HCT116 (cell line): ENCODE measurements around the gene FGF1. TPM values are rescaled to one million over a fixed set of nuclear protein-coding genes. Genes with fewer than 3 reads are reported as not detected.

Source experiments
- ATAC-seq: fragments of 200-7000 bp; cut with Tn5 transposase; 2 replicates; pipeline ENCODE4 v1.9.1; 2020; ENCODE audit warnings: mild to moderate bottlenecking, moderate library complexity
- BruUV-seq: library from RNA; stranded (reverse); fragments of 400-500 nt; replicated peaks from 2 replicates; lab custom pipeline; 2021; lab: Mats Ljungman, UMichigan
- CTCF ChIA-PET: fragments of 300-600 bp; sonication (Branson Sonifier 250); formaldehyde crosslinking; loops from one replicate; lab custom pipeline; 2021; ENCODE audit warnings: antibody characterized with exemption; lab: Charles Lee
- POLR2A ChIA-PET: fragments of 300-600, 350-600 bp; sonication (Branson Sonifier 250); formaldehyde crosslinking; loops from one replicate; lab custom pipeline; 2021; ENCODE audit warnings: antibody characterized with exemption; lab: Charles Lee
- RAD21 ChIA-PET, 2 experiments: fragments of 300-600 bp; sonication (Branson Sonifier 250); formaldehyde crosslinking; loops; one replicate each; lab custom pipeline; 2023; ENCODE audit warnings: low total read pairs in 2 of 2; ENCODE audit not compliant: uncharacterized antibody in 2 of 2, unreplicated experiment in 2 of 2, low non-redundant PET in 1 of 2; lab: Charles Lee
- DNase-seq: peaks from one replicate; pipeline ENCODE4 v3.0.0-alpha.2; 2010; ENCODE audit warnings: low read depth, low spot score
- H2AFZ ChIP-seq: fragments of 200-600 bp; shearing (Covaris generic), sonication (generic); 2 replicates; pipeline ENCODE4 v1.6.1; 2017; ENCODE audit warnings: low read depth, mixed run types, mixed read lengths, antibody characterized with exemption, low read length; ENCODE audit not compliant: poor library complexity, severe bottlenecking
- H3K27ac ChIP-seq: 2 replicates; pipeline ENCODE4 v1.5.1; 2012; ENCODE audit warnings: low read depth, low read length
- H3K27me3 ChIP-seq: fragments of 200-600 bp; sonication (generic); 2 replicates; pipeline ENCODE4 v1.6.1; 2016; ENCODE audit warnings: mixed run types, low read length, mixed read lengths; ENCODE audit not compliant: insufficient read depth
- H3K36me3 ChIP-seq, 2 experiments: fragments of 200-500 bp in 1 of 2; fragments of 200-600 bp in 1 of 2; sonication (Bioruptor generic) in 1 of 2; sonication (generic) in 1 of 2; 2 replicates each; pipeline versions ENCODE4 v1.5.1 to v1.6.1; 2014 to 2016; ENCODE audit warnings: low read length in 2 of 2, inconsistent platforms in 1 of 2, mixed read lengths in 1 of 2, mixed run types in 1 of 2; ENCODE audit not compliant: insufficient read depth in 2 of 2, control insufficient read depth in 1 of 2
- H3K4me1 ChIP-seq, 2 experiments: fragments of 200-600 bp in 1 of 2; sonication (generic) in 1 of 2; 2 replicates each; pipeline versions ENCODE4 v1.5.1 to v1.6.1; 2012 to 2017; ENCODE audit warnings: low read length in 2 of 2, inconsistent platforms in 1 of 2, mild to moderate bottlenecking in 1 of 2, mixed read lengths in 1 of 2, mixed run types in 1 of 2, moderate library complexity in 1 of 2; ENCODE audit not compliant: insufficient read depth in 2 of 2, control insufficient read depth in 1 of 2
- H3K4me2 ChIP-seq: fragments of 200-600 bp; sonication (generic); 2 replicates; pipeline ENCODE4 v1.6.1; 2017; ENCODE audit warnings: mixed run types, low read length, mixed read lengths
- H3K4me3 ChIP-seq, 2 experiments: fragments of 200-600 bp in 1 of 2; sonication (generic) in 1 of 2; replicated peaks in 1 of 2; 2 replicates each; pipeline ENCODE4 v1.5.1; 2011 to 2016; ENCODE audit warnings: low read length in 2 of 2, control low read depth in 1 of 2, low read depth in 1 of 2, mild to moderate bottlenecking in 1 of 2, mixed read lengths in 1 of 2, mixed run types in 1 of 2
- H3K79me2 ChIP-seq: fragments of 200-600 bp; sonication (generic); 2 replicates; pipeline ENCODE4 v1.6.1; 2017; ENCODE audit warnings: mild to moderate bottlenecking, mixed run types, low read length, moderate library complexity, mixed read lengths; ENCODE audit not compliant: insufficient read depth
- H3K9ac ChIP-seq: fragments of 200-600 bp; sonication (generic); 2 replicates; pipeline ENCODE4 v1.6.1; 2016; ENCODE audit warnings: low read length, mixed read lengths
- H3K9me2 ChIP-seq: fragments of 200-600 bp; sonication (generic), shearing (Covaris generic); 2 replicates; pipeline ENCODE4 v1.6.1; 2017; ENCODE audit warnings: mixed run types, mild to moderate bottlenecking, moderate library complexity; ENCODE audit not compliant: insufficient read depth
- H3K9me3 ChIP-seq, 2 experiments: fragments of 200-500 bp in 1 of 2; fragments of 200-600 bp in 1 of 2; sonication (Bioruptor generic) in 1 of 2; sonication (generic) in 1 of 2; 2 replicates each; pipeline ENCODE4 v1.6.1; 2014 to 2017; ENCODE audit warnings: low read length in 2 of 2, mixed read lengths in 2 of 2, inconsistent platforms in 1 of 2, low read depth in 1 of 2, mild to moderate bottlenecking in 1 of 2, mixed run types in 1 of 2, moderate library complexity in 1 of 2; ENCODE audit not compliant: control insufficient read depth in 1 of 2, insufficient read depth in 1 of 2
- H4K20me1 ChIP-seq: fragments of 200-600 bp; sonication (generic), shearing (Covaris generic); 2 replicates; pipeline ENCODE4 v1.6.1; 2017; ENCODE audit warnings: mixed run types, mild to moderate bottlenecking, moderate library complexity; ENCODE audit not compliant: insufficient read depth
- CBX3 ChIP-seq: IDR thresholded peaks from 2 replicates; pipeline ENCODE4 v1.6.1; 2012; ENCODE audit warnings: low read depth
- CTCF ChIP-seq, 3 experiments: fragments of 200-600 bp in 1 of 3; sonication (generic) in 1 of 3; IDR thresholded peaks in 2 of 3; conservative IDR thresholded peaks in 1 of 3; 2 replicates each; pipeline ENCODE4 v1.5.1; 2012 to 2017; ENCODE audit warnings: low read depth in 2 of 3, low read length in 2 of 3, antibody characterized with exemption in 1 of 3, borderline replicate concordance in 1 of 3, control low read depth in 1 of 3, mild to moderate bottlenecking in 1 of 3, mixed read lengths in 1 of 3, mixed run types in 1 of 3, moderate library complexity in 1 of 3; ENCODE audit not compliant: insufficient read depth in 1 of 3
- ELF1 ChIP-seq: IDR thresholded peaks from 2 replicates; pipeline ENCODE4 v1.6.1; 2012; ENCODE audit warnings: low read depth, borderline replicate concordance
- POLR2AphosphoS5 ChIP-seq: IDR thresholded peaks from 2 replicates; pipeline ENCODE4 v1.6.1; 2011; ENCODE audit warnings: mild to moderate bottlenecking, low read depth, low read length, moderate library complexity
- RAD21 ChIP-seq: IDR thresholded peaks from 2 replicates; pipeline ENCODE4 v1.6.1; 2012; ENCODE audit warnings: low read depth, mild to moderate bottlenecking
- SP1 ChIP-seq: IDR thresholded peaks from 2 replicates; pipeline ENCODE4 v1.6.1; 2012; ENCODE audit warnings: low read depth
- YY1 ChIP-seq: IDR thresholded peaks from 2 replicates; pipeline ENCODE4 v1.6.1; 2011; ENCODE audit warnings: low read length, low read depth, moderate library complexity, mild to moderate bottlenecking; ENCODE audit not compliant: insufficient replicate concordance; ENCODE audit errors: extremely low read depth
- ZNF274 ChIP-seq: fragments of 200-500 bp; sonication (Bioruptor generic); IDR thresholded peaks from 2 replicates; pipeline ENCODE4 v1.6.1; 2014; ENCODE audit warnings: mild to moderate bottlenecking, low read depth, low read length, inconsistent platforms
- intact Hi-C: fragments of 100-400 bp; cut with micrococcal nuclease; formaldehyde crosslinking; loops from 2 replicates; pipeline ENCODE4 v1.10.0; 2022
- total RNA-seq: library from RNA; stranded (reverse); gene quantifications from one replicate; pipeline ENCODE4 v1.2.1, GENCODE V29; 2021; ENCODE audit not compliant: unreplicated experiment
- TF ChIP-seq, protein P1 (sequence below): IDR thresholded peaks from 2 replicates; pipeline ENCODE4 v1.6.1; 2012

Gene FGF1
- total RNA-seq, 1 experiment from 2014 or later: not detected

GRCh38 chr5:142713121-142713706 is 27.3 kb upstream of the FGF1 start:
- POLR2A ChIA-PET: interaction anchor here (1.0 kb wide), 1 partner anchor 175 kb away, joined by 5 read pairs; no protein-coding TSS in a partner anchor
- peak; percentile 80 for DNase-seq
- Histone ChIP-seq H3K9me3 (no peaks in the 10 kb centered on the region), H3K79me2 (no peaks in the 10 kb centered on the region), H3K4me3 (peak overlapping the region; percentile 46 to 57), H3K9me2 (no peaks in the 10 kb centered on the region), H3K4me2 (peak overlapping the region; percentile 83), H3K36me3 (no peaks in the 10 kb centered on the region), H3K4me1 (peaks cover 2 to 21% of the 10 kb centered on the region in 2 experiments; a peak in 3 of 4 replicates), H2AFZ (peak overlapping the region; percentile 84), H3K27me3 (no peaks in the 10 kb centered on the region), H3K9ac (peak overlapping the region; percentile 55), H4K20me1 (no peaks in the 10 kb centered on the region), H3K27ac (peak overlapping the region; percentile 44)
- intact Hi-C loops: loop anchor here (1.0 to 10.0 kb wide), 5 partner anchors 102 to 1462 kb away; partner anchors contain the start of genes KCTD16 and YIPF5
- peak; percentile 83 for ATAC-seq
- BruUV-seq: no TSS peak
- CTCF ChIA-PET: interaction anchor here (0.5 to 9.9 kb wide), 63 partner anchors 8 to 561 kb away, joined by 3 to 128 read pairs (median 4); partner anchors contain the start of genes ARHGAP26 and FGF1
- RAD21 ChIA-PET: interaction anchor here (0.6 to 1.2 kb wide), 8 partner anchors 14 to 700 kb away, joined by 3 to 7 read pairs (median 3); partner anchors contain the start of gene GNPDA1 (in 1 of the 2)
- TF ChIP-seq, protein P1, sequence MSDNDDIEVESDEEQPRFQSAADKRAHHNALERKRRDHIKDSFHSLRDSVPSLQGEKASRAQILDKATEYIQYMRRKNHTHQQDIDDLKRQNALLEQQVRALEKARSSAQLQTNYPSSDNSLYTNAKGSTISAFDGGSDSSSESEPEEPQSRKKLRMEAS: peak; percentile 51
- TF ChIP-seq SP1: no peak
- TF ChIP-seq YY1: peak; percentile 82
- peak; percentile 77; the same call in 1 of the 2 replicates for TF ChIP-seq CBX3
- no peak for TF ChIP-seq ELF1
- TF ChIP-seq ZNF274: no peak
- TF ChIP-seq POLR2AphosphoS5: peak; percentile 37
- peak; percentile 84 to 99 (median 96) for TF ChIP-seq CTCF (IDR thresholded peaks at IDR 0.05 in 2 of 3, conservative IDR thresholded peaks at IDR 0.05 in 1 of 3; ENCODE audit: borderline replicate concordance in 1 of 3, insufficient read depth in 1 of 3, low read depth in 2 of 3, low read length in 2 of 3)
- peak; percentile 73 for TF ChIP-seq RAD21
